ENCODE measurements around the gene MORN2. TPM values are rescaled to one million over a fixed set of nuclear protein-coding genes. Genes with fewer than 3 reads are reported as not detected.

The MORN2 gene
- total RNA-seq, 4 donors from 2014 or later = 10.0 to 14.6 (median 12.9) TPM; not detected in 1

GRCh38 chr2:38876407-38876806, 631 bp downstream of the MORN2 start:
- peak overlapping the region; percentile 47 to 79 (median 58) for H3K4me3 ChIP-seq
- peaks cover 0 to 7% (median 0%) of the 10 kb centered on the region in 4 donors for H3K36me3 ChIP-seq
- H3K27ac ChIP-seq = peak overlapping the region in 3 of 4 donors; percentile 62 to 79 (median 76)
- WGBS, 2 donors (ENCODE audit: low coverage in 1 of 2) = 9 to 31% methylated on average over 2 to 10 of the region's 10 CpGs
- TF ChIP-seq EP300 (IDR thresholded peaks at IDR 0.05; ENCODE audit: low read depth) = no peak
- in situ Hi-C loops (cut with MboI; ENCODE audit: low pct_ligation_motif_present in 1 of 4, low pct_unique_long_range_greater_than_20kb in 1 of 4, low sequenced_read_pairs in 3 of 4) = no loop called here
- no peaks in the 10 kb centered on the region for H3K9me3 ChIP-seq
- no peaks in the 10 kb centered on the region for H3K27me3 ChIP-seq
- H3K4me1 ChIP-seq = peaks cover 12 to 21% (median 14%) of the 10 kb centered on the region in 4 donors
- DNase-seq = no peak
- intact Hi-C loops (cut with DNase I; ENCODE audit: low total_unique reads) = no loop called here

GRCh38 chr2:38886063-38886462, 10.3 kb downstream of the MORN2 start:
- Histone ChIP-seq H3K4me1 (no peaks in the 10 kb centered on the region), H3K4me3 (no peak overlapping the region), H3K27ac (no peak overlapping the region), H3K36me3 (peaks cover 0 to 7% (median 0%) of the 10 kb centered on the region in 4 donors), H3K9me3 (no peaks in the 10 kb centered on the region), H3K27me3 (no peaks in the 10 kb centered on the region)
- no peak for DNase-seq
- intact Hi-C loops (cut with DNase I; ENCODE audit: low total_unique reads) (no loop called here), in situ Hi-C loops (cut with MboI; ENCODE audit: low pct_ligation_motif_present in 1 of 4, low pct_unique_long_range_greater_than_20kb in 1 of 4, low sequenced_read_pairs in 3 of 4) (no loop called here)
- TF ChIP-seq POLR2A (IDR thresholded peaks at IDR 0.05) (no peak), EP300 (IDR thresholded peaks at IDR 0.05; ENCODE audit: low read depth) (no peak), POLR2AphosphoS5 (IDR thresholded peaks at IDR 0.05) (no peak)

GRCh38 chr2:38887347-38887746, 11.6 kb downstream of the MORN2 start:
- Histone ChIP-seq H3K36me3 (no peaks in the 10 kb centered on the region), H3K9me3 (no peaks in the 10 kb centered on the region), H3K4me1 (no peaks in the 10 kb centered on the region), H3K27ac (no peak overlapping the region), H3K27me3 (no peaks in the 10 kb centered on the region), H3K4me3 (no peak overlapping the region)
- TF ChIP-seq CTCF (IDR thresholded peaks at IDR 0.05) (no peak), POLR2A (IDR thresholded peaks at IDR 0.05) (no peak), EP300 (IDR thresholded peaks at IDR 0.05; ENCODE audit: low read depth) (no peak)
- in situ Hi-C loops (cut with MboI; ENCODE audit: low pct_ligation_motif_present in 1 of 4, low pct_unique_long_range_greater_than_20kb in 1 of 4, low sequenced_read_pairs in 3 of 4) = no loop called here
- WGBS, 2 donors (ENCODE audit: low coverage in 1 of 2) = 88 to 89% methylated on average over 4 of the region's 4 CpGs
- intact Hi-C loops (cut with DNase I; ENCODE audit: low total_unique reads) = no loop called here
- no peak for DNase-seq

- H3K4me1 ChIP-seq = no peaks in the 10 kb centered on the region
- no peak for DNase-seq
- TF ChIP-seq POLR2AphosphoS5 (IDR thresholded peaks at IDR 0.05) (no peak), EP300 (IDR thresholded peaks at IDR 0.05; ENCODE audit: low read depth) (no peak), POLR2A (IDR thresholded peaks at IDR 0.05) (no peak), CTCF (IDR thresholded peaks at IDR 0.05) (no peak)
- no peak overlapping the region for H3K4me3 ChIP-seq
- 80 to 92% methylated on average over 1 of the region's 1 CpG for WGBS, 2 donors (ENCODE audit: low coverage in 1 of 2)
- H3K36me3 ChIP-seq = no peaks in the 10 kb centered on the region
- in situ Hi-C loops (cut with MboI; ENCODE audit: low pct_ligation_motif_present in 1 of 4, low pct_unique_long_range_greater_than_20kb in 1 of 4, low sequenced_read_pairs in 3 of 4) (no loop called here), intact Hi-C loops (cut with DNase I; ENCODE audit: low total_unique reads) (no loop called here)
- H3K27me3 ChIP-seq = no peaks in the 10 kb centered on the region
- no peak overlapping the region for H3K27ac ChIP-seq
- no peaks in the 10 kb centered on the region for H3K9me3 ChIP-seq
Observed at GRCh38 chr2:38887902-38888554, 12.3 kb downstream of the MORN2 start.

GRCh38 chr2:38889045-38889444, 13.3 kb downstream of the MORN2 start:
- no peaks in the 10 kb centered on the region for H3K9me3 ChIP-seq
- intact Hi-C loops (cut with DNase I; ENCODE audit: low total_unique reads) = no loop called here
- no peak for DNase-seq
- no peaks in the 10 kb centered on the region for H3K36me3 ChIP-seq
- in situ Hi-C loops (cut with MboI; ENCODE audit: low pct_ligation_motif_present in 1 of 4, low pct_unique_long_range_greater_than_20kb in 1 of 4, low sequenced_read_pairs in 3 of 4) = no loop called here
- H3K27ac ChIP-seq = no peak overlapping the region
- no peaks in the 10 kb centered on the region for H3K27me3 ChIP-seq
- TF ChIP-seq POLR2AphosphoS5 (IDR thresholded peaks at IDR 0.05) (no peak), EP300 (IDR thresholded peaks at IDR 0.05; ENCODE audit: low read depth) (no peak), CTCF (IDR thresholded peaks at IDR 0.05) (no peak), POLR2A (IDR thresholded peaks at IDR 0.05) (no peak)
- no peak overlapping the region for H3K4me3 ChIP-seq
- no peaks in the 10 kb centered on the region for H3K4me1 ChIP-seq

Measured in transverse colon (tissue), 4 donors.